SU-DHL-6 (cell line): ENCODE results near the gene HCST.

Source experiments
- EZH2phosphoT487 ChIP-seq: fragments of 200-600 bp; sonication (generic), shearing (Covaris generic); conservative IDR thresholded peaks from 2 replicates; pipeline ENCODE4 v1.6.1; 2018; ENCODE audit warnings: mild to moderate bottlenecking, antibody characterized with exemption, low read length, moderate library complexity, mixed read lengths
- TF ChIP-seq, protein P1 (sequence below): fragments of 200-600 bp; sonication (generic); IDR thresholded peaks from one replicate; pipeline ENCODE4 v1.5.1; 2017; ENCODE audit warnings: antibody characterized with exemption, mild to moderate bottlenecking, low read length, moderate library complexity; ENCODE audit not compliant: insufficient read depth, poor library complexity, severe bottlenecking

DNA sequence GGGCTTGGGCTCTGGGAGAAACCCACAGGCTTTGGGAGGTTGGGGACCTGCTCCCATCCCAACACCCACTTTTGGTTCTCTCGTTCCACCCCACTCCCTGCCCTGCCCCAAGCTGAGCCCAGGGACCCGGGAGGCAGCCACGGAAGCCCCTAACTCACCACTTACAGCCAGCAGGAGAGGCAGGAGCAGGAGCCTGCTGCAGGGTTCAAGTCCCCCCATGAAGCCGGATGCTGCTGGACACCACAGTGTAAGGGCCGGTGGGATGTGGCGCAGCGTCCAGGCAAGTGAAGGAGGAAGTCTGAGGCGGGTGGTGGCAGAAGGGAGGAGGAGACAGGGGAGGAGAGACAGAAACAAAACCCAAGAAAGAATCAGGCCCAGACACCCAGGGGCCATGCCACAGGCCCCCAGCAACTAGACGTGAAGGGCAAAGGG is 5.7 kb downstream of the HCST start, which contains the start of gene TYROBP:
- TF ChIP-seq, protein P1, sequence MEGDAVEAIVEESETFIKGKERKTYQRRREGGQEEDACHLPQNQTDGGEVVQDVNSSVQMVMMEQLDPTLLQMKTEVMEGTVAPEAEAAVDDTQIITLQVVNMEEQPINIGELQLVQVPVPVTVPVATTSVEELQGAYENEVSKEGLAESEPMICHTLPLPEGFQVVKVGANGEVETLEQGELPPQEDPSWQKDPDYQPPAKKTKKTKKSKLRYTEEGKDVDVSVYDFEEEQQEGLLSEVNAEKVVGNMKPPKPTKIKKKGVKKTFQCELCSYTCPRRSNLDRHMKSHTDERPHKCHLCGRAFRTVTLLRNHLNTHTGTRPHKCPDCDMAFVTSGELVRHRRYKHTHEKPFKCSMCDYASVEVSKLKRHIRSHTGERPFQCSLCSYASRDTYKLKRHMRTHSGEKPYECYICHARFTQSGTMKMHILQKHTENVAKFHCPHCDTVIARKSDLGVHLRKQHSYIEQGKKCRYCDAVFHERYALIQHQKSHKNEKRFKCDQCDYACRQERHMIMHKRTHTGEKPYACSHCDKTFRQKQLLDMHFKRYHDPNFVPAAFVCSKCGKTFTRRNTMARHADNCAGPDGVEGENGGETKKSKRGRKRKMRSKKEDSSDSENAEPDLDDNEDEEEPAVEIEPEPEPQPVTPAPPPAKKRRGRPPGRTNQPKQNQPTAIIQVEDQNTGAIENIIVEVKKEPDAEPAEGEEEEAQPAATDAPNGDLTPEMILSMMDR, result no peak
- no peak for TF ChIP-seq EZH2phosphoT487
